HG03565 (cell line): Measurements from ENCODE around the gene FCN2.

Experiments used
- ATAC-seq: cut with Tn5 transposase; IDR thresholded peaks from one replicate; pipeline ENCODE4 v1.9.1; 2021; ENCODE audit warnings: mild to moderate bottlenecking, moderate library complexity; ENCODE audit not compliant: unreplicated experiment

The FCN2 gene

DNA sequence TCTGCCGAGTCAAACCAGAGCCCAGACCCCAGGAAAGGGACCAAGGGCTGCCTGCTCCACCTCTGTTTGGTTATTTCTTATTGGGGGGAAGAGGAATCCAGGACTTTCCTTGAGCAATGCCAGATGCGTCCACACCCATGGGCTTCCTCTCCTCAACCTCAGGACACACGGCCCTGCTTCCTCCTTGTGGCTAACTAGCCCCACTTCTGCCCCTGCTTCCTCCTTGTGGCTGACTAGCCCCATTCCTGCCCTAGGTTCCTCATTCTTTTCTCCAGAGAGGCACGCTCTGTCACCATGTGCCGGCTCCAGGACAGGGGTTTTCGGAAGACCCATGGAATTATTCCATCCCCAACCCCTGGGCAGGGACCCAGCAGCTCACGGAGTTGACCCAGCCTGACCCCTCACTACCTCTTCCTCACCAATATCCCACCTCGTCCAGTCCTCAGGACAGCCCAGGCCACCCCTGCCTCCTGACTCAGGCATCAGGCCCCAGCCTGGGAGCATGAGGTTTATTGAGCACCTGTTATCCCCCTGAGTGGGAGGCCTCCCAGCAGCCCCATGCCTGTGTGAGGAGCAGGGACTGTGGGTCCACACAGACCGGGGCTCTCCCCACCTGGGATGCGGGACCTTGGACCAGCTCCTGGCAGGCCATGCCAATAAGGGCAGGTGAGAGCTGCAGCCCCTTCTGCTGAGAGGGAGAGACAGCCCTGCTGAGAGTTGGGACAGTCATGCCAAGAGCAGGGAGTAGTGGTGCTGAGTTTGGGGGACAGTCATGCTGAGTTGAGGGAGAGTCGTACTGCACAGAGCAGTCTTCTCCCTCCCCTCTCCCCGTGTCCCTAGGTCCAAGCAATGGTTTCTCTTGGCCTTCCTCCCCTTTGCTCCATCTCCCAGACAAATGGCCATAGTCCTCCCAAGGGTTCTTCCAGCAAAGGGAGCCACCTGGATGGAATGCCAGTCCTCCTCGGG lies 48.9 kb downstream of the FCN2 start:
- no peak for ATAC-seq

DNA sequence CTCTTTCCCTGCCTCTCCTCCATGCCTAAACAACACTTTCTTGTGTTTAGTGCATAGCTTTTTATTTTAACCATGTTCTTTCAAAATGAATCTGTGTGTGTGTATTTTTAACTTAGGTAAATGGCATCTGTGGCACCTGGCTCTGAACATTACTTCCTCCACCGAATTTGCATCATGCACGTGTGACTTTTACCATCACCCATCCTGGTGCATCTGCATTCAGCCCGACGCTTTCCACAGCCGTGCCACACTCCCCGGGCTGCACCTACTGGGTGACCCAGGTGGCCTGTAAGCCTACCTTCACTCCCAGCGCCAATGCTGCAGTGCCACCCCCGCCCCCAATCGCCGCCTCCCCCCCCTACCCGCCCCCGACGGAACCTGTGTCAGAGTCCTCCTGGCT lies 49.8 kb downstream of the FCN2 start:
- no peak for ATAC-seq

DNA sequence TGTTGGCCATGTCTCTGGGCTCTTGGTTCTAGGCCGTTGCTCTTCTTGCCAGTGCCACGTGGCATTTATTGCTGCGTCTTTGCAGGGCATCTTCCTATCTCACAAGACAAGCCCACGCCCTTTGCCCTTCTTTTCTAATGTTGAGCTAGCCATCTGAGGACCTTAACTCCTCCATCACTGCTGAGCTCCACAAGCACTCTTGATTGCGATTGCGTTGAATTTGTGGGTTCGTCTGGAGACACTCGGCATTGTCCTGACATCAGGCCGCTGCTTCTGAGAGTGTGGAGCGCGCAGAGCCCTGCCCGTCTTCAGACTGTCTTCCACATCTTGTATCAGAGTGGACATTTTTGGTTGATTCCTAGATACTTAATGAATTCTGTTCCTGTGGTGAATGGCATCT lies 51.6 kb downstream of the FCN2 start:
- no peak for ATAC-seq

DNA sequence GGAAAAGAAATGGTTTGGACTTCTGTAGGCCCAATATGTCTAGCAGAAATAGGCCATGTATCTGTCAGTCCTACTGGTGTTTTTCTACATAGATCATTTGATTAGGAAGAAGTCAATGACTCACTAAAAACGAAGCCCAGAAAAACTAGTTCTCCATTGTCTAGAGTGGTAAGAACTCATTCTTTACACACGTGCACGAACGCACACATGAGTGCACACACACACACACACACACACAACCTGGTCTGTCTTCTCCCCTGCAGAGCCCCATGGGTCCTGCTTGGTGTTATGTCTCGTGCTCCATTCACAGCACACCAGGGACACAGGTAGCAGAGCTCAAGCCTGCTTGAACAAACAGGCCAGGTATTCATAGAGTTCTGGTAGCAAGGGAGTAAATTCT lies 52.0 kb downstream of the FCN2 start:
- ATAC-seq, result no peak

DNA sequence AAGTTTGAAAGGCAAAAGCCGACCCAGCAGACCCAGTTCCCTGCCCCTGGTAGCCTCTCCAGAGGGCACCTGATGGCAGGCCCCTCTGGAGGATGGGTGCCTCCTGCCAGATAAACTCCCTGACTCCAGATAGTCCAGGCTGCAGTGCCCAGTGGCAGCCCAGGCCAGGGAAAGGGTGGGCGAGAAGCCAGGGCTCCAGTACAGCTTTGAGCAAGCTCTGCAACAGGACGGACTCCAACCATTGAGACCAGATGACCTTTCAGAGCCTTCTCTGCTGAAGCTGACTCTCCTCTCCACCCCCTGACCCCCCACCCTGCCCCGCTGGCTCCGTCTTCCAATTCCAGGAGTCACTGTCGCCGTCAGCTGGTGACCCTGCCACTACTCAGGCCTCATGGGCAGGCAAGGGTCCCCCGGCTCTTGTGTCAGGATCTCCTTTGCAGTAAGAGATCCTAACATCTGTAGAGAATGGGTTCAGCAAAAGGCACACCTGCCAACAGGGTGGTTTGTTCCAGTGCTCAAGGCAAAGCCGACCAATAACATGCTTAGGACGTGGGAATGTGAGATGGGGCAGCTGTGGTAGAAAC lies 52.6 kb downstream of the FCN2 start:
- no peak for ATAC-seq

DNA sequence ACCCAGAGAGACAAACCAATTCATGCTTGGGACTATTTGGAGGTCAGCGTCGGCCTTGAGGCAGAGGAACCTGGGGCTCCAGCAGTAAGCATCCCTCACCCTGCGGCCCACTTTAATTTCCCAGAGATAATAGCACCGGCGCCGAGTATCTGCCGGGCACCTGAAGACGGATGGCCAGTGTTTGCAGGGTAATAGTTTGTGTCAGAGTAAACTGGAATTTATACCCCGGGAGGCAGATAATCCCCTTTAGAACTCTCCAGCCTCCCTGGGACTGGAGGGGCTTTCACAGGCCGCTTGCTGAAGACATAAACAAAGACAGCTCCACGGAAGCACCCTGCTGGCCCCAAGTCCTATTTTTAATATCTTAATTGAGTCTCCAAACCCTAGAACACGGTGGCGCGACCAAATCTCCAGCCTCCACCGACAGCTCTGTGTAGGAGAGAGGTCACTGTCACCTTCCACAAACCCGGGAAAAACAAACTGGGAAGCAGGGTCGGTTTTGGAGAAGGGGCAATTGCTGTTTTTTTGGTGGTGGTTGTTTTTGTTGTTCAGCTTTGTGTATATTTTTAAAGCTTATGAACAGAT lies 54.5 kb downstream of the FCN2 start:
- ATAC-seq, result no peak

DNA sequence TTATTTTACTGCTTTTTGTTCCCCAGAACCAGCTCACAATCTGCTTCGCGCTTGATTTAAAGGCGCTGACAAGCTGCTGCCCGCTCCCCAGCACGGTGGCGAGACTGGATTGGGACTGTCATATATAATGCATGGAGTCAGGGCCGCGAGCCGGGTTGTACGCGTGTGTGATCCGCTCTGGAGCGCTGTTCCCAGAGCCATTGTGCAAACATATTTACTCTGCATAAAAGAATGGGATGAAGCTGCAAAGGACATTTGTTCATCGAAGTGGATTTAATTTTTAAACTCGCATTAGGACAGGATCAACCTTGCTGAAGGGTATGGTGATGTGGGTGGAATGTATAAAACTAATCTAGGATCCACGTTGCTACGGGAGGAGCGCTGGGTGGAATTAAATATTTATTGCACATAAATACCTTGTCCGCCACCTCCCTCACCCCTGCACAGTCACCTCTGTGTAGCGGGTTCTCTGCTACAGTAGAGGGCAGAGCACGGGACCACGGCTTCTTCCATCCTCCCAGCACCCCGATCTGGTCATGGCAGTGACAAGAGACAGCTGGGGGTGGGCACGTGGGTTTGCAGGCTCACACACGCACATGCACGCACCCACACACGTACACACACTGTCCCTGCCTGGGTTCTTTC lies 55.2 kb downstream of the FCN2 start:
- ATAC-seq, result no peak

DNA sequence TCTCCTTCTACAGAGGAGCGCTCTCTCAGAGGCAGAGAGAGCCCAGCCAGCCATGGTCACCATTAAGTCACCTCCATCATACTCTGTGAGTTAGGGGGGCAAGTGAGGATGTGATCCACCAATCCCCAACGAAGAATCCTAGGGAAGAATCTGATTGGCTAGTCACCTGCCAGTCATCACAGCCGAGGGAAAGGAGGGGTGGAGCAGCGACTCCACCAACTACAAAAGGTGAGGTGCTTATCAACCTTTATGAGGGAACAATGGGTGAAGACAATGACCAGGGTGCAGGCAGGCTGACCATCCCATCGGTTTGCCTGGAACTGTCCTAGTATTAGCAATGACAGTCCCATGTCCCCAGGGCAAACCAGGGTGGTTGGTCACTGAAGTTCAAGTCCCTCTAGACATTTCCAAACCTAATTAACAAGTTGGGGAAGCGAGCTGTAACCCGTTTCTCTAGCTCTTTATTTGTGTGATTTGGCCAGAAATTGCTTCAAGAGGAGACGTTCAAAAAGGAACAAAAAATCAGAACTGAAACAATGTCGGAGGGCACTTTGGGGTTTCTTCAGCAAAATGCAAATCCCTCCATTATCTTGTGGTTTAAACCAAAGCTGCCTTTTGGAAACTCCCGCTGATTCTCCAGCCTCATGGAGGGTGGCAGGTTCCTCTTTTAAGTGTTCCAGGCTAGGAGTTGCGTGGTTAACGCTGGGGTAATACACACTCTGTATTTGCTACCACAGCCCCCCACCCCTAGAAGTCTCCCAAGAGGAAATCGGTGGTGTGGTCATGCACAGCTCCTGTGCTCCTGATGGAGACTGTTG lies 55.9 kb downstream of the FCN2 start:
- no peak for ATAC-seq
